ENCODE measurements around the gene SSC4D. TPM values are rescaled to one million over a fixed set of nuclear protein-coding genes. Genes with fewer than 3 reads are reported as not detected.

The SSC4D gene
- total RNA-seq, 2 experiments from 2014 or later, result 0.67 to 0.68 TPM

GRCh38 chr7:76412249-76412648 lies 2.8 kb upstream of the SSC4D start:
- Mint-ChIP-seq H3K36me3 (ENCODE audit: low read depth) (peaks cover 2% of the 10 kb centered on the region), H3K4me1 (ENCODE audit: low read depth) (no peaks in the 10 kb centered on the region), H3K9me3 (no peaks in the 10 kb centered on the region), H3K4me3 (no peak overlapping the region), H3K27me3 (no peaks in the 10 kb centered on the region), H3K27ac (no peak overlapping the region)
- intact Hi-C loops (cut with micrococcal nuclease), result no loop called here
- TF ChIP-seq, protein P1, sequence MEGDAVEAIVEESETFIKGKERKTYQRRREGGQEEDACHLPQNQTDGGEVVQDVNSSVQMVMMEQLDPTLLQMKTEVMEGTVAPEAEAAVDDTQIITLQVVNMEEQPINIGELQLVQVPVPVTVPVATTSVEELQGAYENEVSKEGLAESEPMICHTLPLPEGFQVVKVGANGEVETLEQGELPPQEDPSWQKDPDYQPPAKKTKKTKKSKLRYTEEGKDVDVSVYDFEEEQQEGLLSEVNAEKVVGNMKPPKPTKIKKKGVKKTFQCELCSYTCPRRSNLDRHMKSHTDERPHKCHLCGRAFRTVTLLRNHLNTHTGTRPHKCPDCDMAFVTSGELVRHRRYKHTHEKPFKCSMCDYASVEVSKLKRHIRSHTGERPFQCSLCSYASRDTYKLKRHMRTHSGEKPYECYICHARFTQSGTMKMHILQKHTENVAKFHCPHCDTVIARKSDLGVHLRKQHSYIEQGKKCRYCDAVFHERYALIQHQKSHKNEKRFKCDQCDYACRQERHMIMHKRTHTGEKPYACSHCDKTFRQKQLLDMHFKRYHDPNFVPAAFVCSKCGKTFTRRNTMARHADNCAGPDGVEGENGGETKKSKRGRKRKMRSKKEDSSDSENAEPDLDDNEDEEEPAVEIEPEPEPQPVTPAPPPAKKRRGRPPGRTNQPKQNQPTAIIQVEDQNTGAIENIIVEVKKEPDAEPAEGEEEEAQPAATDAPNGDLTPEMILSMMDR (IDR thresholded peaks at IDR 0.05), result no peak
- ATAC-seq (no peak), DNase-seq (no peak)
- CTCF ChIA-PET, result no interaction called here
- POLR2A ChIA-PET, result no interaction called here

- intact Hi-C loops (cut with micrococcal nuclease), result no loop called here
- no peak overlapping the region for H3K27ac Mint-ChIP-seq
- H3K4me1 Mint-ChIP-seq (ENCODE audit: low read depth), result no peaks in the 10 kb centered on the region
- no peak overlapping the region for H3K4me3 Mint-ChIP-seq
- DNase-seq, result no peak
- ChIA-PET CTCF (no interaction called here), POLR2A (interaction anchor here (1.0 kb wide), 1 partner anchor 12 kb away, joined by 3 read pairs; no protein-coding TSS in a partner anchor)
- ATAC-seq, result no peak
- no peaks in the 10 kb centered on the region for H3K27me3 Mint-ChIP-seq
- H3K9me3 Mint-ChIP-seq, result no peaks in the 10 kb centered on the region
- TF ChIP-seq, protein P1 (IDR thresholded peaks at IDR 0.05), result no peak
- H3K36me3 Mint-ChIP-seq (ENCODE audit: low read depth), result peaks cover 2% of the 10 kb centered on the region
These were observed 2.1 kb upstream of the SSC4D start for GRCh38 chr7:76411626-76412025.

- ATAC-seq, result no peak
- H3K27me3 Mint-ChIP-seq, result no peaks in the 10 kb centered on the region
- intact Hi-C loops (cut with micrococcal nuclease), result no loop called here
- ChIA-PET CTCF (interaction anchor here (0.6 to 1.0 kb wide), 2 partner anchors 89 to 928 kb away, joined by 4 read pairs; no protein-coding TSS in a partner anchor), POLR2A (no interaction called here)
- DNase-seq, result no peak
- no peak overlapping the region for H3K27ac Mint-ChIP-seq
- H3K4me1 Mint-ChIP-seq (ENCODE audit: low read depth), result no peaks in the 10 kb centered on the region
- no peak overlapping the region for H3K4me3 Mint-ChIP-seq
- peaks cover 2% of the 10 kb centered on the region for H3K36me3 Mint-ChIP-seq (ENCODE audit: low read depth)
- TF ChIP-seq, protein P1 (IDR thresholded peaks at IDR 0.05), result no peak
- H3K9me3 Mint-ChIP-seq, result no peaks in the 10 kb centered on the region
These were observed 1.4 kb downstream of the SSC4D start for GRCh38 chr7:76408121-76408560.

DNA sequence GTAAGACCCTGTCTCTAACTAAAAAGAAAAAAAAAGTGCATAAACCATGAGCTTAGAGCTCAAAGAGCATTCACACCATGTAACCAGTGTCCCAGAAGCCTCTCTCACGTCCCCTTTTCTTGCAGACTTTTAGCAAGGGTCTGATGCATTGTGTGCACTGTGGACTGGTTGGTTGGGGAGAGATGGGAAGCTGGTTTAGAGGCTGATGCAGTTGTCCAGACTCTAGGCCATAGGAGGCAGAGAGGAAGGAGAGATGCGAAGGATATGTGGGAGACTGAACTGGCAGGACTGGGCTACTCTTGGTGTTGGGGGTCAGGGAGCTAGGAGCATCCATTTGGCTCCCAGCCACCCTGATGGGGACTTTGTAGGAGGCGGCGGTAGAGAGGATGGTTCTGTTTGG lies 1.8 kb downstream of the SSC4D start:
- H3K9me3 Mint-ChIP-seq, result no peaks in the 10 kb centered on the region
- no peaks in the 10 kb centered on the region for H3K4me1 Mint-ChIP-seq (ENCODE audit: low read depth)
- H3K4me3 Mint-ChIP-seq, result no peak overlapping the region
- DNase-seq (no peak), ATAC-seq (no peak)
- peak overlapping the region; percentile 25 for H3K27ac Mint-ChIP-seq
- peaks cover 2% of the 10 kb centered on the region for H3K36me3 Mint-ChIP-seq (ENCODE audit: low read depth)
- intact Hi-C loops (cut with micrococcal nuclease), result no loop called here
- ChIA-PET CTCF (interaction anchor here (0.6 to 1.0 kb wide), 2 partner anchors 88 to 928 kb away, joined by 4 read pairs; no protein-coding TSS in a partner anchor), POLR2A (no interaction called here)
- H3K27me3 Mint-ChIP-seq, result no peaks in the 10 kb centered on the region
- TF ChIP-seq, protein P1 (IDR thresholded peaks at IDR 0.05), result no peak

- Mint-ChIP-seq H3K4me3 (no peak overlapping the region), H3K9me3 (no peaks in the 10 kb centered on the region), H3K36me3 (ENCODE audit: low read depth) (no peaks in the 10 kb centered on the region), H3K4me1 (ENCODE audit: low read depth) (no peaks in the 10 kb centered on the region), H3K27me3 (no peaks in the 10 kb centered on the region), H3K27ac (no peak overlapping the region)
- no peak for ATAC-seq
- CTCF ChIA-PET, result no interaction called here
- DNase-seq, result no peak
- intact Hi-C loops (cut with micrococcal nuclease), result no loop called here
- TF ChIP-seq, protein P1 (IDR thresholded peaks at IDR 0.05), result no peak
- POLR2A ChIA-PET, result no interaction called here
These were observed 3.8 kb downstream of the SSC4D start for GRCh38 chr7:76405738-76406137.
